Neural cell (in vitro differentiated cells): ENCODE results near the gene OAT. TPM values are rescaled to one million over a fixed set of nuclear protein-coding genes. Genes with fewer than 3 reads are reported as not detected.

ENCODE experiments used
- H2AFZ ChIP-seq: fragments of 200-600, 300-800 bp; sonication (generic), shearing (Covaris generic); 2 replicates; pipeline ENCODE4 v1.6.0; 2014; ENCODE audit warnings: low read depth, mild to moderate bottlenecking, antibody characterized with exemption, low read length, moderate library complexity
- H3F3A ChIP-seq: fragments of 200-600 bp; shearing (Covaris generic); 2 replicates; pipeline ENCODE4 v1.6.1; 2016; ENCODE audit warnings: mild to moderate bottlenecking, moderate library complexity, mixed read lengths, antibody characterized with exemption, low read length; ENCODE audit not compliant: insufficient read depth, poor library complexity, severe bottlenecking
- H3K27ac ChIP-seq: fragments of 200-600, 300-800 bp; sonication (generic), shearing (Covaris generic); 2 replicates; pipeline ENCODE4 v1.5.1; 2014; ENCODE audit warnings: mild to moderate bottlenecking, low read length, moderate library complexity
- H3K27me3 ChIP-seq: fragments of 300-800, 200-600 bp; sonication (generic), shearing (Covaris generic); 2 replicates; pipeline ENCODE4 v1.6.0; 2014; ENCODE audit warnings: mild to moderate bottlenecking, low read depth, low read length, moderate library complexity; ENCODE audit not compliant: insufficient read depth
- H3K36me3 ChIP-seq: fragments of 300-800, 200-600 bp; sonication (generic), shearing (Covaris generic); 2 replicates; pipeline ENCODE4 v1.5.1; 2014; ENCODE audit warnings: mild to moderate bottlenecking, antibody characterized with exemption, low read length, moderate library complexity; ENCODE audit not compliant: insufficient read depth
- H3K4me2 ChIP-seq: fragments of 300-800, 200-600 bp; sonication (generic), shearing (Covaris generic); 2 replicates; pipeline ENCODE4 v1.6.0; 2014; ENCODE audit warnings: mild to moderate bottlenecking, low read length
- H3K4me3 ChIP-seq: fragments of 300-800, 200-600 bp; sonication (generic), shearing (Covaris generic); 2 replicates; pipeline ENCODE4 v1.5.1; 2014; ENCODE audit warnings: mild to moderate bottlenecking, low read length, moderate library complexity
- H3K79me2 ChIP-seq: fragments of 200-600 bp; shearing (Covaris generic); replicated peaks from 2 replicates; pipeline ENCODE4 v1.6.0; 2014; ENCODE audit warnings: mild to moderate bottlenecking, low read length, moderate library complexity; ENCODE audit not compliant: insufficient read depth
- H3K9ac ChIP-seq: fragments of 300-800, 200-600 bp; sonication (generic), shearing (Covaris generic); 2 replicates; pipeline ENCODE4 v1.6.1; 2016; ENCODE audit warnings: mild to moderate bottlenecking, low read length, mixed read lengths
- H3K9me2 ChIP-seq: fragments of 200-600 bp; shearing (Covaris generic); 2 replicates; pipeline ENCODE4 v1.6.1; 2016; ENCODE audit warnings: mild to moderate bottlenecking, low read length, mixed read lengths; ENCODE audit not compliant: insufficient read depth
- H3K9me3 ChIP-seq: fragments of 200-600, 300-800 bp; sonication (generic), shearing (Covaris generic); 2 replicates; pipeline ENCODE4 v1.6.1; 2016; ENCODE audit warnings: mild to moderate bottlenecking, mixed run types, low read length, moderate library complexity, mixed read lengths
- H4K20me1 ChIP-seq: fragments of 200-600 bp; shearing (Covaris generic); 2 replicates; pipeline ENCODE4 v1.6.1; 2016; ENCODE audit warnings: mild to moderate bottlenecking, mixed run types; ENCODE audit not compliant: insufficient read depth
- EP300 ChIP-seq: fragments of 450-650 bp; conservative IDR thresholded peaks from 2 replicates; pipeline ENCODE4 v1.6.1; 2014; ENCODE audit warnings: antibody characterized with exemption, mild to moderate bottlenecking, moderate library complexity; ENCODE audit not compliant: poor library complexity, severe bottlenecking
- EZH2 ChIP-seq: fragments of 200-600, 300-800 bp; shearing (Covaris generic), sonication (generic); IDR thresholded peaks from 2 replicates; pipeline ENCODE4 v1.6.1; 2014; ENCODE audit warnings: antibody characterized with exemption, low read length, borderline replicate concordance, mild to moderate bottlenecking; ENCODE audit not compliant: insufficient read depth, poor library complexity, severe bottlenecking
- MXI1 ChIP-seq: fragments of 450-650 bp; conservative IDR thresholded peaks from 2 replicates; pipeline ENCODE4 v1.6.1; 2014; ENCODE audit warnings: antibody characterized with exemption, mild to moderate bottlenecking; ENCODE audit not compliant: poor library complexity, severe bottlenecking
- POLR2AphosphoS5 ChIP-seq: IDR thresholded peaks from 2 replicates; pipeline ENCODE4 v1.6.1; 2012
- RAD21 ChIP-seq: fragments of 450-650 bp; conservative IDR thresholded peaks from 2 replicates; pipeline ENCODE4 v1.6.1; 2014; ENCODE audit warnings: antibody characterized with exemption, mild to moderate bottlenecking, moderate library complexity
- SMC3 ChIP-seq: fragments of 450-650 bp; conservative IDR thresholded peaks from 2 replicates; pipeline ENCODE4 v1.6.1; 2014; ENCODE audit warnings: antibody characterized with exemption, mild to moderate bottlenecking, moderate library complexity; ENCODE audit not compliant: poor library complexity
- TAF1 ChIP-seq: IDR thresholded peaks from 2 replicates; pipeline ENCODE4 v1.6.1; 2012; ENCODE audit warnings: low read depth
- polyA plus RNA-seq: library from polyadenylated mRNA; depleted of rRNA; stranded (reverse); fragments of >200 nt; gene quantifications from 2 replicates; pipeline ENCODE4 v1.2.3, GENCODE V29; 2014
- TF ChIP-seq, protein P1 (sequence below): fragments of 450-650 bp; IDR thresholded peaks from 2 replicates; pipeline ENCODE4 v1.5.1; 2014; ENCODE audit warnings: antibody characterized with exemption, mild to moderate bottlenecking, moderate library complexity; ENCODE audit not compliant: poor library complexity, severe bottlenecking
- TF ChIP-seq, protein P2 (sequence below): IDR thresholded peaks from 2 replicates; pipeline ENCODE4 v1.6.1; 2012; ENCODE audit warnings: borderline replicate concordance

OAT gene
- polyA plus RNA-seq, 1 donor from 2014 or later, result 132 TPM

DNA sequence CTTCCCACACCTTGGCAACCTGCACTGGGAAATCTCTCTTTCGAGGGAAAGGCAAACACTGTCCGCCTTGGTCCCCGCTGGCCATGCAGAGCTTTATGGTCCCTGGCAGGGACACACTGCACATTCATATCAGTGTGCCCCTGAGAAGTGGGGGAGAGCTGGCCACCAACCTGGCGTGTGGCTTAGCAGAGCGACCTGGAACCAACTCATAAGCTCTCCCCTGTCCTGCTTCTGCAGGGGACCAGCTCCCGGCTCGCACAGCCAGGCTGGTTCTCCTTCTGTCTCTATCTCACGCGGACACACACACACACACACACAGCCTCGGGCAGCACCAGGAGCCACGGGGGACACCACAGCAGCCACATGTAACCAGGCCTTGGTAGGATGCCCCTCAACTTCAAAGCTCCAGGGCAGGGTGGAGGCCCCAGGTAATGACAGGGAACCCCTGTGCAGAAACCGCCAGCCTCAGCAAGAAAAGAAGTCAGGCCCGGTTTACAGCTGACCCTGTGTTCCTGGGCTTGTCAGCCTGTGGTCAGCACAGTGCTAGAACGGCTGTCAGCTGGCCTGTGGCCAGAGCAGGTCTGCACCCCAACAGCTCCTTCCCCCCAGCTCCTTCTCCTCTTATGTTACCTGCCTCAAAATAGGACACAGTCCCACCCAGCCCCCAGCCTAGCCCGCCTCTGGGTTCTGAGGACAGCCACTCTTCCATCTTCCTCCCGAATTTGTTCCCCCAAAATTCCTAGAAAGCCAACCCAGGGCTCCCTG is 69.3 kb downstream of the OAT start:
- TF ChIP-seq TAF1, result no peak
- TF ChIP-seq MXI1, result no peak
- TF ChIP-seq POLR2AphosphoS5, result no peak
- no peak for TF ChIP-seq EP300
- TF ChIP-seq, protein P1, sequence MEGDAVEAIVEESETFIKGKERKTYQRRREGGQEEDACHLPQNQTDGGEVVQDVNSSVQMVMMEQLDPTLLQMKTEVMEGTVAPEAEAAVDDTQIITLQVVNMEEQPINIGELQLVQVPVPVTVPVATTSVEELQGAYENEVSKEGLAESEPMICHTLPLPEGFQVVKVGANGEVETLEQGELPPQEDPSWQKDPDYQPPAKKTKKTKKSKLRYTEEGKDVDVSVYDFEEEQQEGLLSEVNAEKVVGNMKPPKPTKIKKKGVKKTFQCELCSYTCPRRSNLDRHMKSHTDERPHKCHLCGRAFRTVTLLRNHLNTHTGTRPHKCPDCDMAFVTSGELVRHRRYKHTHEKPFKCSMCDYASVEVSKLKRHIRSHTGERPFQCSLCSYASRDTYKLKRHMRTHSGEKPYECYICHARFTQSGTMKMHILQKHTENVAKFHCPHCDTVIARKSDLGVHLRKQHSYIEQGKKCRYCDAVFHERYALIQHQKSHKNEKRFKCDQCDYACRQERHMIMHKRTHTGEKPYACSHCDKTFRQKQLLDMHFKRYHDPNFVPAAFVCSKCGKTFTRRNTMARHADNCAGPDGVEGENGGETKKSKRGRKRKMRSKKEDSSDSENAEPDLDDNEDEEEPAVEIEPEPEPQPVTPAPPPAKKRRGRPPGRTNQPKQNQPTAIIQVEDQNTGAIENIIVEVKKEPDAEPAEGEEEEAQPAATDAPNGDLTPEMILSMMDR, result no peak
- TF ChIP-seq, protein P2, sequence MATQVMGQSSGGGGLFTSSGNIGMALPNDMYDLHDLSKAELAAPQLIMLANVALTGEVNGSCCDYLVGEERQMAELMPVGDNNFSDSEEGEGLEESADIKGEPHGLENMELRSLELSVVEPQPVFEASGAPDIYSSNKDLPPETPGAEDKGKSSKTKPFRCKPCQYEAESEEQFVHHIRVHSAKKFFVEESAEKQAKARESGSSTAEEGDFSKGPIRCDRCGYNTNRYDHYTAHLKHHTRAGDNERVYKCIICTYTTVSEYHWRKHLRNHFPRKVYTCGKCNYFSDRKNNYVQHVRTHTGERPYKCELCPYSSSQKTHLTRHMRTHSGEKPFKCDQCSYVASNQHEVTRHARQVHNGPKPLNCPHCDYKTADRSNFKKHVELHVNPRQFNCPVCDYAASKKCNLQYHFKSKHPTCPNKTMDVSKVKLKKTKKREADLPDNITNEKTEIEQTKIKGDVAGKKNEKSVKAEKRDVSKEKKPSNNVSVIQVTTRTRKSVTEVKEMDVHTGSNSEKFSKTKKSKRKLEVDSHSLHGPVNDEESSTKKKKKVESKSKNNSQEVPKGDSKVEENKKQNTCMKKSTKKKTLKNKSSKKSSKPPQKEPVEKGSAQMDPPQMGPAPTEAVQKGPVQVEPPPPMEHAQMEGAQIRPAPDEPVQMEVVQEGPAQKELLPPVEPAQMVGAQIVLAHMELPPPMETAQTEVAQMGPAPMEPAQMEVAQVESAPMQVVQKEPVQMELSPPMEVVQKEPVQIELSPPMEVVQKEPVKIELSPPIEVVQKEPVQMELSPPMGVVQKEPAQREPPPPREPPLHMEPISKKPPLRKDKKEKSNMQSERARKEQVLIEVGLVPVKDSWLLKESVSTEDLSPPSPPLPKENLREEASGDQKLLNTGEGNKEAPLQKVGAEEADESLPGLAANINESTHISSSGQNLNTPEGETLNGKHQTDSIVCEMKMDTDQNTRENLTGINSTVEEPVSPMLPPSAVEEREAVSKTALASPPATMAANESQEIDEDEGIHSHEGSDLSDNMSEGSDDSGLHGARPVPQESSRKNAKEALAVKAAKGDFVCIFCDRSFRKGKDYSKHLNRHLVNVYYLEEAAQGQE, result no peak
- TF ChIP-seq RAD21, result no peak
- TF ChIP-seq EZH2, result no peak
- TF ChIP-seq SMC3, result no peak

DNA sequence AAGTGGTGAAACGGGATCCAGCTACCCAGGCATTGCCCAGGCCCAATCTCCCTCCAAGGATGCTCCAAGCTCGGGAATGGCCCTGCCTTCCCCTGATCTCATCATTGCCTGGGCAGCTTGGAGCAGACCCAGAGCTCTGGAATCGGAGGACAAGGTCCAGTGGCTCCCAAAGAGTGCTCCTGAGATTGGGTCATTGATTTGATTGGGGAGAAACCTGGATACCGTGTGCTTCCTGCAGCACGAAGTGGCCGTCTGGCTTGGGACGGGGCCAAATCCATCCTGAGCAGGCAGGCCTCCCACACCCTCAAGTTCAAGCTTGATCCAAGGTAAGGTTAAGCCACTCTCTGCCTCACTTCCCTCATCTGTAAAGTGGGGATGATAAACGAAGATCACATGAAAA is 69.9 kb downstream of the OAT start:
- no peak for TF ChIP-seq EP300
- TF ChIP-seq SMC3, result no peak
- no peak for TF ChIP-seq POLR2AphosphoS5
- TF ChIP-seq TAF1, result no peak
- TF ChIP-seq, protein P1, result no peak
- no peaks in the 10 kb centered on the region for H3K9me2 ChIP-seq

More for the DNA sequence above, 69.3 kb downstream of the OAT start:
- no peaks in the 10 kb centered on the region for H4K20me1 ChIP-seq
- H3K9me2 ChIP-seq, result no peaks in the 10 kb centered on the region
- H3K9me3 ChIP-seq, result no peaks in the 10 kb centered on the region
- no peaks in the 10 kb centered on the region for H3F3A ChIP-seq
- no peaks in the 10 kb centered on the region for H3K27me3 ChIP-seq
- H2AFZ ChIP-seq, result no peak overlapping the region
- H3K27ac ChIP-seq, result no peak overlapping the region
- no peaks in the 10 kb centered on the region for H3K36me3 ChIP-seq
- H3K4me3 ChIP-seq, result no peak overlapping the region
- H3K4me2 ChIP-seq, result no peak overlapping the region
- H3K9ac ChIP-seq, result no peak overlapping the region
- H3K79me2 ChIP-seq, result no peaks in the 10 kb centered on the region

More for the DNA sequence above, 69.9 kb downstream of the OAT start:
- Histone ChIP-seq H3K4me3 (no peak overlapping the region), H3K36me3 (no peaks in the 10 kb centered on the region), H2AFZ (no peak overlapping the region), H3K27me3 (no peaks in the 10 kb centered on the region), H3F3A (no peaks in the 10 kb centered on the region), H3K9ac (no peak overlapping the region), H4K20me1 (no peaks in the 10 kb centered on the region), H3K79me2 (no peaks in the 10 kb centered on the region), H3K4me2 (no peak overlapping the region), H3K27ac (no peak overlapping the region), H3K9me3 (no peaks in the 10 kb centered on the region)
